ENCODE measurements around the gene NTMT1.

The NTMT1 gene

GRCh38 chr9:129637673-129638439 is 11.9 kb downstream of the NTMT1 start:
- DNase-seq = no peak

- no peak for DNase-seq
Measured at GRCh38 chr9:129639034-129639630, 13.2 kb downstream of the NTMT1 start.

GRCh38 chr9:129639756-129640085 is 13.8 kb downstream of the NTMT1 start:
- DNase-seq = no peak

GRCh38 chr9:129640086-129640870 is 14.3 kb downstream of the NTMT1 start:
- no peak for DNase-seq

GRCh38 chr9:129640871-129641749 is 15.1 kb downstream of the NTMT1 start:
- no peak for DNase-seq

- peak; percentile 100 for DNase-seq
Measured at GRCh38 chr9:129641750-129642585, 16.0 kb downstream of the NTMT1 start, which contains the start of gene ASB6. TSS of gene ASB6 (minus strand) at chr9:129642151. CDS start at chr9:129641999, 152 bp downstream.

GRCh38 chr9:129643706-129644105 is 17.7 kb downstream of the NTMT1 start:
- DNase-seq = no peak

GRCh38 chr9:129644365-129644764 is 18.4 kb downstream of the NTMT1 start:
- no peak for DNase-seq

GRCh38 chr9:129644902-129645301 is 18.9 kb downstream of the NTMT1 start:
- DNase-seq = no peak

- no peak for DNase-seq
Measured at GRCh38 chr9:129646252-129646651, 20.3 kb downstream of the NTMT1 start.

GRCh38 chr9:129646654-129647053 is 20.7 kb downstream of the NTMT1 start:
- DNase-seq = no peak

- DNase-seq = no peak
Measured at GRCh38 chr9:129647635-129648034, 21.7 kb downstream of the NTMT1 start.

GRCh38 chr9:129648092-129648763 is 22.3 kb downstream of the NTMT1 start:
- DNase-seq = no peak

GRCh38 chr9:129648764-129649115 is 22.8 kb downstream of the NTMT1 start:
- DNase-seq = no peak

GRCh38 chr9:129649726-129650679 is 24.0 kb downstream of the NTMT1 start:
- no peak for DNase-seq

- no peak for DNase-seq
Measured at GRCh38 chr9:129650680-129651235, 24.8 kb downstream of the NTMT1 start.

- no peak for DNase-seq
Measured at GRCh38 chr9:129653823-129654553, 28.0 kb downstream of the NTMT1 start.

GRCh38 chr9:129654554-129655040 is 28.6 kb downstream of the NTMT1 start:
- DNase-seq = no peak

GRCh38 chr9:129655154-129655553 is 29.2 kb downstream of the NTMT1 start:
- no peak for DNase-seq

Data from activated CD8-positive, alpha-beta memory T cell treated with anti-CD3 and anti-CD28 coated beads, Interleukin-2, amount 50 U/mL, for 48 hours (primary cell).